NCI-H2227 treated with DMSO at 0.1 percent for 48 hours (cell line): ENCODE results near the gene UBE2Q2.
"Not testable (repeated sequence)": the region's sequence is repeated elsewhere in the genome, so short reads cannot be mapped to it uniquely, and the experiment has no call there.

Source experiments
- DNase-seq: peaks from one replicate; lab custom pipeline; 2025; lab: John Stamatoyannopoulos, UW

The UBE2Q2 gene

DNA sequence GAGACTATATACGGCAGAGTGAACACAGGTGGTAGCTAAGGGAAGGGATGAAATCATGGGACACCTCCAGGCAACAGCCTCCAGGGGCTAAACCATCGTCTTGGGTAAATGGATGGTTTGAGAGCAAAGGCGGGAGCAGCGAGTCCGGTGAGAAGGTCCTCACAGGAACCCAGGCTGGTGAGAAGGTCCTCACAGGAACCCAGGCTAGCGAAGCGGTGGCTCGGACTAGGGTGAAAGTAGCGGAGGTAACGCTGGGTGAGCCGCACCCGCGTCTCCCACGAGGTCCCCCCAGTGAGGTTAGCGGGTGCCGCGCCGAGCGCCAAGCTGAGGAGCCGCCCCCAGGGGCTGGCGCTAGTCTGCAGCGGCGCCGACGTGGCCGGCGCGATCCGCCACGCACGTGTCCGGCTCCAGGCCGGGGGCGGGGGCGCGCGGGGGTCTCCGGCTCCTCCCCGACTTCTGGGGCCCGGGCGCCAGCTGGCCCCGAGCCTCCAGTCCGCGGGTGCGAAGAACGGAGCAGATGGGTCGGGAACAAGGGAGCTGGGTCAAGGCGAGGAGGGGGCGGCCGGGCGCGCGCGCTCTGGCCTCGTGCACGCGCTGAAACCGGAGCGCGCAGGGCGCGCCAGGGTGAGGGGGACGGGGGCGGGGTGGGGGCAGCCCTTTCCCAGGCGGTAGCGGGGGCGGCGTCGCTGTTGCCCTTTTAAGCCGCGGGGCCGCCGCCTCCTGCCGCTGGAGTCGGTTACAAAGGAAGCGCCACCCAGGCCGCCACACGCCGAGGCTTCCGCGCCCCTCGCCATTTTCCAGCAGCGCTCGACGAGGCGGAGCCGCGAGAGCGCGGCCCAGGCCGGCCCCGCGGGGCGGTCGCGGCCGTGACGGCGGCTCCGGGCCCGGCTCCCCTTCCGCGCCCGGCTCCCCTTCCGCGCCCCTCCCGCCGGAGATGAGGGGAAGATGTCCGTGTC lies at the start of gene UBE2Q2:
Gene UBE2Q2, plus strand, starts transcription at position 726 of the 956 bp plus-strand sequence. Its CDS starts 220 bp downstream, at position 946.
- DNase-seq, result peak; percentile 77

- DNase-seq, result no peak
These were observed 46.9 kb upstream of the UBE2Q2 start for GRCh38 chr15:75796321-75796720.

- not testable (repeated sequence) for DNase-seq
These were observed 46.1 kb upstream of the UBE2Q2 start for GRCh38 chr15:75797146-75797545.

DNA sequence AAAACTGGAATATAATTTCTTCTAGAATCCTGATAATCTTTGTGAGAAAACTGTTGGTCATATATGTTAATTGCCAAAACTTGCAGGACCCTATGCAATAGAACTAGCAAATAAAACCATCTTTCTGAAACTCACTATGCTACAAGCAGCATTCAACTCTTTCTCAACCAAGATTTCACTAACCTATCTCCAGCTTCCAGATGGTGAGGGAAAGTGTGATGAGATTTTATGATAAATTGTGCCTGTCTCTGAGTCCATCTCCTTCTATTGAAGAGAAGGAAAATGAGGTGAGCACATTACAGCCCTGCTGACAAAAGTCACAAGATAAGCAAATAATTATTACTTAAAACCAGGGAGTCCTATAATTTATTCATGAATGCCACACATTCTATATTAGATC lies 44.1 kb upstream of the UBE2Q2 start:
- no peak for DNase-seq

- not testable (repeated sequence) for DNase-seq
These were observed 42.8 kb upstream of the UBE2Q2 start for GRCh38 chr15:75800409-75800808.

GRCh38 chr15:75801859-75802593 lies 41.2 kb upstream of the UBE2Q2 start:
- peak; percentile 54 for DNase-seq

DNA sequence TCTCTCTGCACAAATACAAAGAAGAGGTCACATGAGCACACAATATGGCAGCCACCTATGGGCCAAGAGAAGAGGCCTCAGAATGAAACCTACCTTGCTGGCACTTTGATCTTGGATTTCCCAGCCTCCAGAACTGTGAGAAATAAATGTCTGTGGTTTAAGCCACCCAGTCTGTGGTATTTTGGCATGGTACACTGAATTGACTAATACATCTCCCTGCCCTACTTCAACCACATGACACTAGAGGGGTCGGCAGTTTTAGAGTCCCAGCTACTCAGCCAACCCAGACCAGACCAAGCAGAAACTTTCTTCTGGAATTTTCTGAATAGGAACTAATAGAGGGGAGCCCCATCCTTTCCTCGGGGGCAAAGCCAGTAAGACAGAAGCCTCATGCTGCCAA lies 35.8 kb upstream of the UBE2Q2 start:
- not testable (repeated sequence) for DNase-seq

DNA sequence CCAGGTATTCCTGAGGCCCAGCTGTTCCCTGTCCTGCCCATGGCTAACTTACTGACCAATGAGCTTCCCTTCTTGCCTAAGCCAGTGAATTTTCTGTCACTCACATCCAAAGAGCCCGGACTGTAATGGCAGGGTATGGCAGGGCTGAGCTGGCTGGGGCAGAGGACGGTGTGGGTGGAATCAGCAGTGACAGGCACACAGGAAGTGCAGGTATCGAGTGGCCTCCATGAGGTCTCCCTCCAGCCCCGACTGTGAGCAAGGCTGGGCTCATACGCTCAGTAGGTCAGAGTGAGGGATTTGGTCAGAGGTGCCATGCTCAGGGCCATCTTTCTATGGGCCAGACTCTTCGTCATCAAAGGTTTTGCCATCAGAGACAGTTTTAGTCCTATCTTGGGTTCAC lies 35.2 kb upstream of the UBE2Q2 start:
- not testable (repeated sequence) for DNase-seq

GRCh38 chr15:75808563-75808962 lies 34.7 kb upstream of the UBE2Q2 start:
- DNase-seq, result no peak

DNA sequence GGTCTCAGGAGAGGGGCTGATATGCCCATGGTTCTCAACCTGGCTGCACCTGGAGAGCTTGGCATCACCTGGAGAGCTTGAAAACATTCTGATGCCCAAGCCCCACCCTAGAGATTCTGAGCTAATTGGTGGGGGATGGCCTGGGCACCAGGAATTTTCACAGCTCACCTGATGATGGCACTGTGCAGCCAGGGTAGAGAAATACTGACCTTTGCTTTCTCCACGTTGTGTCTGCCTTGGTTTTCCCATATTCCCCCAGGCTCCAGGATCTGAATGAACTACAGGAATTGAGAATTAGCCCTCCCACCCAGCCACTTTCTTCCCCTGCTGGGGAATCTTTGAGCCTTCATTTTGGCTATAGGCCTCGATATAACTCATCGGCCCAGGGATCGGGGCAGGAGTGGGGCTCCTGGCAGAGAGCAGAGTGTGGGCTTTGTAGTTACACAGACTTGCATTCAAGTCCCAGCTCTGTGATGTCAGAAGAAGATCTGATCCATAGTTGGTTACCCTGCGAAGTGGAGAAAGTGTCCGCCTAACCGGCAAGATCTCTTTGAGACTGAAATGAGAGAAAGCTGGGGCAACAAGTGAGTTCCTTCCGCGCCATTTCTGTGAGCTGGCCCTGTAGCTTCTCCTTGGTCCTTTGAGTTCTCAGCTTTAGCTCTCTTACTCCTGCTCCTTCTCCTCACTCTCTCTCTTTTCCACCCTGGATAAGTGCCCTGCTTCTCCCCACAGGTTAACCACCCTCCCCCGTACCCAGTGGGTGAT lies 33.1 kb upstream of the UBE2Q2 start:
- no peak for DNase-seq

DNA sequence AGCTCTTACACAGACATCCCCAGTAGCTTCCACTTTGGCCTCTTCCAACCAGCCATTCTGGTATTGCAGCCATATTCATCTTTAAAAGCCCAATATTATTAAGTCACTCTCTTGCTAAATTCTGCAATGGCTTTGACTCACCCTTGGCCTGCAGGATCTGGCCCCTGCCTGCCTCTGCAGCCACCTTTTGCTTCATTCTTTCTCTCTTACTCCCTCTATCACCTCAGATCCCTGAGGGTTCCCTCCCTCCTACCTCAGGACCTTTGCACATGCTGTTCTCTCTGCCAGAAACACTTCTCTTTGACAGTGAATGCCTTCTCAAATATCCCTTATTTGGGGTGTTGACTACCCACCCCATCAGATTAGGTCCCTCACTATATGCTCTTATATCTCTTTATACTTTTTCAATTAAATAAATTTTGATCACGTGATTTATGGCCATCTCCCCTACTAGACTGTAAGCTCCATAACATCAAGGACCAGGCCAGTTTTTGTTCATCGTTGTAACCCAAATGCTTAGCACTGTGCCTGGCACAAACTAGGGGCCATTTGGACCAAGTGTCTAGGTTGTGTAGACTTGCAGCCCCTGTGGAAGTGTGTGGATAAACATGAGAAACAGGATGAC lies 32.3 kb upstream of the UBE2Q2 start:
- DNase-seq, result no peak

DNA sequence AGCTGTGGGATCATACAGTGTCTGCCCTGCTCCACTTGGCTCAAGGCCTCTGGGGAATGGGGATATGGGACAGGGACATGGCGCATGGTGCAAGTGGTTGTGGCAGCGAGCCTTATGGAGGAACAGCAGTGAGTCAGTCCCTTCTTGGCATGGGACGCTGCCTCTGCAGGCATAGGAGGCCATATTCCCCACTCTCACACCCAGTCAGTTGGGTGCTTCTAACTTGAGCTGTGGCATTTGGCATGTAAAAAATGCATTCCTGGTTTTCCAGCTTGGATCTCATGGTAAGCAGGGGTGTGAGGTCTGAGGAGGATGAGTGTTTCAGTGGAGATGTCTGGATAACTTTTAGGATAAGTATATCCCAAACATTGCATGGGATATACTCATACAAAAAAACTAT lies 31.6 kb upstream of the UBE2Q2 start:
- DNase-seq, result no peak

DNA sequence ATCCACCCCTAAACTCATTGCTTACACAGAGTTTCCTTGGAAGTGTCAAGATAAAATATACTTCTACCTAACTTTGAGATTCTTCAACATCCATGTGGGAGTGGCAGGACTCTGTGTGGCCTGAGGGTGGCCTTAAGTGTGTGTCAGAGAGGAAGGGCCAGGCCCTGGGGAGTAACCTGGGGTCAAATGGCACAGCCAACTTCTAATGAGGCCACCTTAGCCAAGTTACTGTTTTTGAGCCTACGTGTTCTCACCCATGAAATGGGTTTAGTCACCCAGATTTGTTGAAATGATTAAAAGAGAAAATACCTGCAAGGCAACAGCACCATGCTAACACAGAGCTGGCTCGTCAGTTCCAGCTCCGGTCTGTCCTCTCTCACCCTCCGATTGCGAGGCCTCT lies 28.5 kb upstream of the UBE2Q2 start:
- DNase-seq, result no peak

GRCh38 chr15:75815811-75816719 lies 27.2 kb upstream of the UBE2Q2 start:
- DNase-seq, result no peak

- no peak for DNase-seq
These were observed 25.9 kb upstream of the UBE2Q2 start for GRCh38 chr15:75817138-75817935.

GRCh38 chr15:75820206-75820605 lies 23.0 kb upstream of the UBE2Q2 start:
- DNase-seq, result no peak

DNA sequence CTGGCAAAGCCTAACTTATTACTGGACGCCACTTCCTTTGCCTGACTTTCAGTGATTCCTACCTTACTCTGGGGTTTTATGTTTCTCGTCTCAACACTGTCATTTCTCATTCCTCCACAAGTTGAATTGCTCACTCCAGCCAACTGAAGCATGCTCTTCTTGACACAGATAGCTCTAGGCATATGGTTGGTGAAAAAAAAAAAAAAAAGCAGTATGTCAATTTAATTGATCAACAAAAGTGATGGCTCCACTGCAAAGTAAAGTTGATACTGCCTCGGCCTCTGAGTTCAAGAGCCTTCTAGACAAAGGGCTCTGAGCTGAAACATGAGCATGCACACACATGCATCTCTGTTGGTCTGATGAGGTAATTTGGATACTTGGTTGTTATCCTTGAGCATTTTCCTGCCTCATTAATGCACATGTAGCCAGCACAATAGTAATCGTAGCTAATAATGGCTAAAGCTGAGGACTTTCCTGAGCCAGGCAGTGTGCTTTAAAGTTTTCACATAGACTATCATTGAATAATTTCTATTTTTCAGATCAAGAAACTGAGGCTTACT lies 21.4 kb upstream of the UBE2Q2 start:
- DNase-seq, result no peak

DNA sequence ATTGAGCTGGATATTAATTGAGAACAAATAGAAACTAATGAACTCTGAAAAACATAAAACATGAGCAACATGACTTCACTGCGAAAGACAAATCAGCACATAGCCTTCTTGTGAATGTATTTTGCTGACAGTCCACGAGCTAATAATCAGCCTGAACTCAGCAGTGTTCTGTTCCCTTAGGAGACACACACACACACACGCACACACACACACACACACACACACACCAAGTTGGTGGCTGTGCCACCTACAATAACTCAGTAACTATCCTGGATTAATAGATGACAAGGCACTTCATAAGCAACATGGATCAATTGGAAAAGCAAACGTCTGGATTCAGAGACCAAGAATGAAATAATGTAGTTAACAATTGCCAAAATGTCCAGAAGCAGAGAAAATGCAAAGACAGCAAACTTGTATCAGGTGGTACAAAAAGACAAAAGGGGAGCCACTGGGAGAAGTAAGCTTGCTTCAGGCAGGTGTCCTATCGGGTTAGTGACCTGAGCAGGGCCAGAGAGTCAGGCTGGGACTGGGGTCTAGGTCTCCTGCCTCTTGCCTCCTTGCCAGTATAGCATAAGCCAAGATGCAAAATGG lies 20.5 kb upstream of the UBE2Q2 start:
- no peak for DNase-seq
